ENCODE data around the gene ZNF273.
"Not testable (repeated sequence)": the region's sequence is repeated elsewhere in the genome, so short reads cannot be mapped to it uniquely, and the experiment has no call there.

Gene ZNF273

GRCh38 chr7:64902806-64903721 lies at the start of gene ZNF273:
Gene ZNF273, plus strand, starts transcription at chr7:64903273. Its CDS starts 45 bp downstream, at chr7:64903318.
- peak; percentile 93 for DNase-seq

GRCh38 chr7:64853679-64854078 lies 49.4 kb upstream of the ZNF273 start:
- DNase-seq = no peak

- no peak for DNase-seq
Measured at GRCh38 chr7:64854969-64855368, 48.1 kb upstream of the ZNF273 start.

GRCh38 chr7:64863021-64863420 lies 40.1 kb upstream of the ZNF273 start:
- DNase-seq = no peak

- not testable (repeated sequence) for DNase-seq
Measured at GRCh38 chr7:64863530-64863929, 39.5 kb upstream of the ZNF273 start.

- no peak for DNase-seq
Measured at GRCh38 chr7:64863969-64864368, 39.1 kb upstream of the ZNF273 start.

- DNase-seq = no peak
Measured at GRCh38 chr7:64867863-64868440, 35.1 kb upstream of the ZNF273 start.

- no peak for DNase-seq
Measured at GRCh38 chr7:64868499-64868898, 34.6 kb upstream of the ZNF273 start.

GRCh38 chr7:64869121-64869725 lies 33.9 kb upstream of the ZNF273 start:
- no peak for DNase-seq

- no peak for DNase-seq
Measured at GRCh38 chr7:64869912-64870562, 33.0 kb upstream of the ZNF273 start.

- no peak for DNase-seq
Measured at GRCh38 chr7:64870656-64871055, 32.4 kb upstream of the ZNF273 start.

- no peak for DNase-seq
Measured at GRCh38 chr7:64871761-64872160, 31.3 kb upstream of the ZNF273 start.

- DNase-seq = no peak
Measured at GRCh38 chr7:64872351-64873154, 30.5 kb upstream of the ZNF273 start.

- DNase-seq = no peak
Measured at GRCh38 chr7:64873155-64873500, 29.9 kb upstream of the ZNF273 start.

GRCh38 chr7:64873517-64873916 lies 29.6 kb upstream of the ZNF273 start:
- no peak for DNase-seq

- no peak for DNase-seq
Measured at GRCh38 chr7:64874114-64874513, 29.0 kb upstream of the ZNF273 start.

GRCh38 chr7:64874562-64875250 lies 28.4 kb upstream of the ZNF273 start:
- DNase-seq = no peak

- no peak for DNase-seq
Measured at GRCh38 chr7:64875258-64875657, 27.8 kb upstream of the ZNF273 start.

- DNase-seq = no peak
Measured at GRCh38 chr7:64875658-64876406, 27.2 kb upstream of the ZNF273 start.

GRCh38 chr7:64876792-64877713 lies 26.0 kb upstream of the ZNF273 start:
- peak; percentile 74 for DNase-seq
